WERI-Rb-1 (cell line): Measurements from ENCODE around the gene C22orf31.
"Not testable (repeated sequence)": the region's sequence is repeated elsewhere in the genome, so short reads cannot be mapped to it uniquely, and the experiment has no call there.

Experiments
- DNase-seq: peaks from one replicate; pipeline ENCODE4 v3.0.0-alpha.2; 2020
- H3K27ac ChIP-seq: fragments of 250-450 bp; sonication (Bioruptor Pico); 2 replicates; pipeline ENCODE4 v1.5.1; 2020; ENCODE audit warnings: mild to moderate bottlenecking, moderate library complexity
- H3K27me3 ChIP-seq: fragments of 250-450 bp; sonication (Bioruptor Pico); 2 replicates; pipeline ENCODE4 v1.5.1; 2021; ENCODE audit warnings: mild to moderate bottlenecking, low read depth, moderate library complexity; ENCODE audit not compliant: insufficient read depth, severe bottlenecking
- H3K36me3 ChIP-seq: fragments of 250-450 bp; sonication (Bioruptor Pico); 2 replicates; pipeline ENCODE4 v1.5.1; 2020; ENCODE audit warnings: mild to moderate bottlenecking, moderate library complexity
- H3K4me3 ChIP-seq: 2 replicates; pipeline ENCODE4 v1.5.1; 2011; ENCODE audit warnings: low read depth, mild to moderate bottlenecking, control low read depth, low read length
- H3K9me3 ChIP-seq: fragments of 250-450 bp; sonication (Bioruptor Pico); 2 replicates; pipeline ENCODE4 v1.5.1; 2021; ENCODE audit warnings: mild to moderate bottlenecking, moderate library complexity; ENCODE audit not compliant: severe bottlenecking
- TF ChIP-seq, protein P1 (sequence below): IDR thresholded peaks from 2 replicates; pipeline ENCODE4 v1.5.1; 2011; ENCODE audit warnings: low read depth, mild to moderate bottlenecking, control low read depth, inconsistent platforms, low read length

Gene C22orf31

DNA sequence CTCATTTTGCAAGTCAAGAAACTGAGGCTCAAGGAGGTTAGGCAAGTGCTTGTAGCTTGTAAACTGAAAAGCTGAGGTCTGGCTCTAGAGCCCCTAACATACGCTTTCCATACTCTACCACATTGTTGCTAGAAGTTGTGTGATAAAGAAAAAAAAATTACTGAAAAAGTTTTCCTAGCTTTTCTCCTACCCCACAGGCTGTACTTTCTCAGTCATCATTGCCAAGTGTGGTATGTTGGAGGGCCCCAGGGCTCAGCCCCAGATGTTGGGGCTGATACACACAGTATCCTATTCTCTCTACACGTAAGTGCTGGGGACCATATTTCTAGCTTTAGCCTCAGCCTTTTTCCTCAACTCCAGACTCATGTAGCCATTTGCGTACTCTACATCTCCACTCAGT, 27.2 kb upstream of the C22orf31 start:
- TF ChIP-seq, protein P1, sequence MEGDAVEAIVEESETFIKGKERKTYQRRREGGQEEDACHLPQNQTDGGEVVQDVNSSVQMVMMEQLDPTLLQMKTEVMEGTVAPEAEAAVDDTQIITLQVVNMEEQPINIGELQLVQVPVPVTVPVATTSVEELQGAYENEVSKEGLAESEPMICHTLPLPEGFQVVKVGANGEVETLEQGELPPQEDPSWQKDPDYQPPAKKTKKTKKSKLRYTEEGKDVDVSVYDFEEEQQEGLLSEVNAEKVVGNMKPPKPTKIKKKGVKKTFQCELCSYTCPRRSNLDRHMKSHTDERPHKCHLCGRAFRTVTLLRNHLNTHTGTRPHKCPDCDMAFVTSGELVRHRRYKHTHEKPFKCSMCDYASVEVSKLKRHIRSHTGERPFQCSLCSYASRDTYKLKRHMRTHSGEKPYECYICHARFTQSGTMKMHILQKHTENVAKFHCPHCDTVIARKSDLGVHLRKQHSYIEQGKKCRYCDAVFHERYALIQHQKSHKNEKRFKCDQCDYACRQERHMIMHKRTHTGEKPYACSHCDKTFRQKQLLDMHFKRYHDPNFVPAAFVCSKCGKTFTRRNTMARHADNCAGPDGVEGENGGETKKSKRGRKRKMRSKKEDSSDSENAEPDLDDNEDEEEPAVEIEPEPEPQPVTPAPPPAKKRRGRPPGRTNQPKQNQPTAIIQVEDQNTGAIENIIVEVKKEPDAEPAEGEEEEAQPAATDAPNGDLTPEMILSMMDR = no peak
- Histone ChIP-seq H3K9me3 (no peaks in the 10 kb centered on the region), H3K27me3 (no peaks in the 10 kb centered on the region), H3K27ac (no peak overlapping the region), H3K36me3 (no peaks in the 10 kb centered on the region), H3K4me3 (no peak overlapping the region)
- no peak for DNase-seq

DNA sequence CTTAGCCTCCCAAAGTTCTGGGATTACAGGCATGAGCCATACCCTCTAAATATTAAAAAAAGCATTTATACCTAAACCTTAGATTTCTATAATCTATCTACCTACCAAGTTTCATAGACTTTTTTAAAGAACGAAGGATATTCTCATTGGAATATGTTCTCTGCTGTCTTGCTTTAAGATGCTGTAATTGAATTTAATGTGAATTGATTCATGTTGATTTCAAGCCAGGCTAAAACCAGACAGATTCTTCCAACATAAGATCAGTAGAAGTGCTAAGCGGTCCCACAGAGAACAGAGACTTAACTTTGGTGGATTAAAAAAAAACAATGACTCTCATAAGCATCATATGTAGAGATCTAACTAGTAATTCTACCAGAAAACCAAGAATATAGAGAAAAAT, 25.4 kb upstream of the C22orf31 start:
- no peak overlapping the region for H3K27ac ChIP-seq
- no peaks in the 10 kb centered on the region for H3K27me3 ChIP-seq
- no peaks in the 10 kb centered on the region for H3K9me3 ChIP-seq
- no peaks in the 10 kb centered on the region for H3K36me3 ChIP-seq
- no peak for DNase-seq
- no peak overlapping the region for H3K4me3 ChIP-seq
- TF ChIP-seq, protein P1 = no peak

DNA sequence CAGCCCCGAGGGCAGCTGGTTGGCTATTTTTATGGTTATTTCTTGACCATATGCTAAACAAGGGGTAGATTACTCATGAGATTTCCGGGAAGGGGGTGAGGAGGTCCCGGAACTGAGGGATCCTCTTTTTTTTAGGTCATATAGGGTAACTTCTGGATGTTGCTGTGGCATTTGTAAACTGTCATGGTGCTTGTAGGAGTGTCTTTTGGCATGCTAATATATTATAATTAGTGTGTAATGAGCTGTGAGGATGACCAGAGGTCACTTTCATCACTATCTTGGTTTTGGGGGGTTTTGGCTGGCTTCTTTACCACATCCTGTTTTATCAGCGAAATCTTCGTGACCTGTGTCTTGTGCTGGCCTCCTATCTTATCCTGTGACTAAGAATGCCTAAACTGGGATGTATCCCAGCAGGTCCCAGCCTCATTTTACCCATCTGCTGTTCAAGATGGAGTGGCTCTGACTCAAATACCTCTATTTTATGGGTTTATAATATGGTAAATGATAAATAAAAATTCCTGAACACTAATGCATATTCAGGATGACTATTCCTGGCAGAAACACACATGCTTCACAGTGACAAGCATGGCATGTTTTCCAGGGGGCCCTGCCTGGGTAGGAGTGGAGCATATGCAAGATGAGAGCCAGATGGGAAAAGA, 22.4 kb upstream of the C22orf31 start:
- DNase-seq = no peak
- H3K9me3 ChIP-seq = no peaks in the 10 kb centered on the region
- no peak overlapping the region for H3K27ac ChIP-seq
- H3K36me3 ChIP-seq = no peaks in the 10 kb centered on the region
- no peaks in the 10 kb centered on the region for H3K27me3 ChIP-seq
- H3K4me3 ChIP-seq = no peak overlapping the region
- TF ChIP-seq, protein P1 = no peak

DNA sequence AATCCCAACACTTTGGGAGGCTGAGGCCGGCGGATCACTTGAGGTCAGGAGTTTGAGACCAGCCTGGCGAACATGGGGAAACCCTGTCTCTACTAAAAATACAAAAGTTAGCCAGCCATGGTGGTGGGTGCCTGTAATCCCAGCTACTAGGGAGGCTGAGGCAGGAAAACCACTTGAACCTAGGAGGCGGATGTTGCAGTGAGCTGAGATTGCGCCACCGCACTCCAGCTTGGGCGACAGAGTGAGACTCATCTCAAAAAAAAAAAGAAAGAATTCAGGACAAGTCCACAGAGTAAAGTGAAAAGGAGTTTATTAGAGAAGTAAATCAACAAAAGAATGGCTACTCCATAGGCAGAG, 21.9 kb upstream of the C22orf31 start:
- H3K4me3 ChIP-seq, DNase-seq, H3K9me3 ChIP-seq, H3K27ac ChIP-seq, H3K36me3 ChIP-seq, H3K27me3 ChIP-seq: not testable (repeated sequence)

DNA sequence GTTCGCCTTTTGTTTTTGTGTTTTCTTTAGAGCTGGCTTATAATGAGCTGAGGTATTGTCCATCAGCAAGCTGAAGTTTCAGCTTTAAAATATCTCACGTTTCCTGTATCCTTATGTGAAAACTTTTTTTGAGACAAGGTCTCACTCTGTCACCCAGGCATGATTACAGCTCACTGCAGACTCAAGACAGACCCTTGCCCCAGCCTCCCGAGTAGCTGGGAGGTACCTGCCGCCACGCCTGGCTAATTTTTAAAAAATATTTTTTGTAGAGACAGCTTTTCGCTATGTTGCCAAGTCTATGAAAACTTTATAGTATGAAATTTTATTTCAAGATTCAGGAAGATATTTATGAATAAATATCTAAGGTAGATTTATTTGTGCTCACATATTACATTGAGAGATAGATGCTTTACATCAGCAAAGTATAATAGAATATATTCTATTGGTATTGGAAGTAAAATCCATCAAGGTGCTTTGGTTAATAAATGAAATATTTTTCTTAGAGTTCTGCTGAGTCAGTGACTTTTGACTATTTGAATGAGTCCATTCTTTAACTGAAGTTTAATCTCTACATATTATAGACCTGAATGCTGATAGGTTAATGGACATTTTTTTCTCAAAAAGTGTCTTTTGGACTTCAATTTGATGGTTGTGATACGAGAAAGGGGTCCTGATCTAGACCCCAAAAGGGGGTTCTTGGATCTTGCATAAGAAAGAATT, 21.4 kb upstream of the C22orf31 start:
- no peak overlapping the region for H3K27ac ChIP-seq
- no peak for DNase-seq
- no peak overlapping the region for H3K4me3 ChIP-seq
- TF ChIP-seq, protein P1 = no peak
- H3K27me3 ChIP-seq = no peaks in the 10 kb centered on the region
- no peaks in the 10 kb centered on the region for H3K9me3 ChIP-seq
- H3K36me3 ChIP-seq = no peaks in the 10 kb centered on the region

DNA sequence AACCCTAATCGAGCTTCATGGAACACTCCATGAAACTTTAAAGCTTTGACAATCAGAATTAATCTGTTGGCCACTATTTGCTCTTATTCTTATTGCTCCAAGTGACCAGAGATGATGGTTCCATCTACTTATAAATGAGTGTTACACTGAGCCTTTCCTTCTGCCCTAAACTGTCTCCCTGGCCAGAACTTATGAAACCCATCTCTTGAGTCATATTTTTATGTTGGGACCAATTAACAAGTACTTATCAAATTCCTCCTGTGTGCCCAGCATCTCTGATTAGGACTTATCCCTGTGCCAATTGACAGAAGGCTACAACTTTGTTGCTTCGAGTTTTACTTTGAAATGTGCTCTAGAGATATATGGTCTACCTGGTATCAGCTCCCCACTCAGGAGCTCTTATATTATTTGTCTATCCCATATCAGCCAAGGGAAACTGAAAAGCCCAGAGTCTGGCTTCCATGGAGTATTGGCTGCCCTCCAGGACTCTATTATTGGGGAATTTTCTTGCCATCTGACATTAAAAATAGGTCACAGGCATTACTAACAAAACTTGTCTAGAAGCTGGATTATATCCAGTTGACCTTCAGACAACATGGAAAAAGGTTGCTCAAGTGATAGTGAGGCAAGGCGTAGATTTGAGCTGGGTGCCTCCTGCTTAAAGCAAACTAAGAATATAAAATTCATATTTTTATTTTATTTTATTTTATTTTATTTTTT, 20.0 kb upstream of the C22orf31 start:
- DNase-seq = no peak

More for the DNA sequence above, 20.0 kb upstream of the C22orf31 start:
- Histone ChIP-seq H3K9me3 (no peaks in the 10 kb centered on the region), H3K4me3 (no peak overlapping the region), H3K27ac (no peak overlapping the region), H3K36me3 (no peaks in the 10 kb centered on the region), H3K27me3 (no peaks in the 10 kb centered on the region)
- TF ChIP-seq, protein P1 = no peak
